Stomach (tissue), 4 donors: Measurements from ENCODE around the gene PRDX6.

Experiments
- EP300 ChIP-seq: sonication (generic); formaldehyde crosslinking; IDR thresholded peaks from one replicate; pipeline ENCODE4 v1.6.1; 2017; ENCODE audit warnings: antibody characterized with exemption
- POLR2A ChIP-seq, 4 donors: fragments of 450-650 bp; IDR thresholded peaks; one replicate each; pipeline ENCODE4 v1.6.1; 2016; ENCODE audit warnings: antibody characterized with exemption in 4 of 4, control low read depth in 2 of 4, mild to moderate bottlenecking in 1 of 4, moderate library complexity in 1 of 4
- TF ChIP-seq, protein P1 (sequence below), 7 experiments: fragments of 450-650 bp in 4 of 7; fragments of 200-600 bp in 3 of 7; sonication (generic) in 3 of 7; IDR thresholded peaks; one replicate each; pipeline ENCODE4 v1.5.1; 2016 to 2019; ENCODE audit warnings: antibody characterized with exemption in 7 of 7, control low read depth in 2 of 7, mild to moderate bottlenecking in 1 of 7

DNA sequence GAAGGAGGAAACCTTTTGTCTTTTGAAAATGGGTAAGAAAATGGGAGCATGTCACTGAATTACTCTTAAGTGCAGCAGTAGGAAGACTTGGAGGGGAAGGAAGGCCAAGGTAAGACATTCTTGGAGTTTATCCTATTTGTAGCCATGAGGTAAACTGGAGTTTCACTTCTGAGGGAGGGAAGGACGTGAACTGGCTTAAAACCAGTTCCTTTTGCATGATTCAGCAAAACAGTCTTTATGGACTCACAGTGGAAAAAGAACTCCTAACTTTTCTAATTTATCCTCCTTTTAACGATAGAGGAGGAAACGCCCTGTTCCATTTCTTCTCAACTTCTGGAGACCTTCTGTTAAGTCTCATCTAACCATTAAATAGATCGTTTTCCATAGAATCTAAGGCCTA lies 2.5 kb downstream of the PRDX6 start:
- TF ChIP-seq POLR2A (IDR thresholded peaks at IDR 0.05) (no peak), EP300 (no peak)
- TF ChIP-seq, protein P1, sequence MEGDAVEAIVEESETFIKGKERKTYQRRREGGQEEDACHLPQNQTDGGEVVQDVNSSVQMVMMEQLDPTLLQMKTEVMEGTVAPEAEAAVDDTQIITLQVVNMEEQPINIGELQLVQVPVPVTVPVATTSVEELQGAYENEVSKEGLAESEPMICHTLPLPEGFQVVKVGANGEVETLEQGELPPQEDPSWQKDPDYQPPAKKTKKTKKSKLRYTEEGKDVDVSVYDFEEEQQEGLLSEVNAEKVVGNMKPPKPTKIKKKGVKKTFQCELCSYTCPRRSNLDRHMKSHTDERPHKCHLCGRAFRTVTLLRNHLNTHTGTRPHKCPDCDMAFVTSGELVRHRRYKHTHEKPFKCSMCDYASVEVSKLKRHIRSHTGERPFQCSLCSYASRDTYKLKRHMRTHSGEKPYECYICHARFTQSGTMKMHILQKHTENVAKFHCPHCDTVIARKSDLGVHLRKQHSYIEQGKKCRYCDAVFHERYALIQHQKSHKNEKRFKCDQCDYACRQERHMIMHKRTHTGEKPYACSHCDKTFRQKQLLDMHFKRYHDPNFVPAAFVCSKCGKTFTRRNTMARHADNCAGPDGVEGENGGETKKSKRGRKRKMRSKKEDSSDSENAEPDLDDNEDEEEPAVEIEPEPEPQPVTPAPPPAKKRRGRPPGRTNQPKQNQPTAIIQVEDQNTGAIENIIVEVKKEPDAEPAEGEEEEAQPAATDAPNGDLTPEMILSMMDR (IDR thresholded peaks at IDR 0.05): no peak
